Superior temporal gyrus (tissue), 1 donor: ENCODE data around the gene IMMP2L.

Experiments used
- DNase-seq: peaks from one replicate; pipeline ENCODE4 v3.0.0-alpha.2; 2016; ENCODE audit errors: extremely low spot score

The IMMP2L gene

GRCh38 chr7:111104710-111105109 lies 457.6 kb downstream of the IMMP2L start:
- no peak for DNase-seq

- no peak for DNase-seq
Observed at GRCh38 chr7:111103678-111104274, 458.5 kb downstream of the IMMP2L start.

- DNase-seq: no peak
Observed at GRCh38 chr7:111103136-111103535, 459.2 kb downstream of the IMMP2L start.

GRCh38 chr7:111101856-111102646 lies 460.2 kb downstream of the IMMP2L start:
- no peak for DNase-seq

- DNase-seq: no peak
Observed at GRCh38 chr7:111098926-111099250, 463.4 kb downstream of the IMMP2L start.

GRCh38 chr7:111098011-111098925 lies 464.0 kb downstream of the IMMP2L start:
- peak; percentile 86 for DNase-seq

GRCh38 chr7:111096997-111097396 lies 465.3 kb downstream of the IMMP2L start:
- DNase-seq: no peak

GRCh38 chr7:111094419-111094818 lies 467.9 kb downstream of the IMMP2L start:
- peak; percentile 67 for DNase-seq

GRCh38 chr7:111093496-111093895 lies 468.8 kb downstream of the IMMP2L start:
- no peak for DNase-seq

- DNase-seq: no peak
Observed at GRCh38 chr7:111092406-111093236, 469.7 kb downstream of the IMMP2L start.

- DNase-seq: peak; percentile 71
Observed at GRCh38 chr7:111091593-111092358, 470.5 kb downstream of the IMMP2L start.

- peak; percentile 85 for DNase-seq
Observed at GRCh38 chr7:111090846-111091245, 471.4 kb downstream of the IMMP2L start, which contains the start of gene LRRN3. TSS of gene LRRN3 (plus strand) at chr7:111091127. CDS start at chr7:111122773, 31,646 bp downstream.

- peak; percentile 82 for DNase-seq
Observed at GRCh38 chr7:111089822-111090426, 472.4 kb downstream of the IMMP2L start.

GRCh38 chr7:111088328-111088727 lies 474.0 kb downstream of the IMMP2L start:
- DNase-seq: no peak

GRCh38 chr7:111086532-111086931 lies 475.8 kb downstream of the IMMP2L start:
- no peak for DNase-seq

- no peak for DNase-seq
Observed at GRCh38 chr7:111085356-111085755, 476.9 kb downstream of the IMMP2L start.

- no peak for DNase-seq
Observed at GRCh38 chr7:111083413-111083812, 478.9 kb downstream of the IMMP2L start.

GRCh38 chr7:111082351-111082750 lies 479.9 kb downstream of the IMMP2L start:
- peak; percentile 62 for DNase-seq

- peak; percentile 55 for DNase-seq
Observed at GRCh38 chr7:111081546-111082267, 480.6 kb downstream of the IMMP2L start.
